AG04449 (cell line): ENCODE results near the gene TNFRSF1A.

ENCODE experiments used
- CTCF ChIA-PET: fragments of 350-600 bp; formaldehyde crosslinking; extraction: SDS; loops from one replicate; lab custom pipeline; 2021; ENCODE audit warnings: antibody characterized with exemption; lab: Yijun Ruan, JAX
- POLR2A ChIA-PET: fragments of 400-600, 350-600 bp; formaldehyde crosslinking; extraction: SDS; loops from one replicate; lab custom pipeline; 2020; ENCODE audit warnings: antibody characterized with exemption, inconsistent platforms; lab: Yijun Ruan, JAX
- DNase-seq: peaks from one replicate; pipeline ENCODE4 v3.0.0-alpha.2; 2010; ENCODE audit warnings: low read depth, low spot score
- H3K4me3 ChIP-seq: 2 replicates; pipeline ENCODE4 v1.5.1; 2011; ENCODE audit warnings: low read depth, mild to moderate bottlenecking, control low read depth, low read length
- CTCF ChIP-seq: IDR thresholded peaks from one replicate; pipeline ENCODE4 v1.5.1; 2011; ENCODE audit warnings: mild to moderate bottlenecking, moderate library complexity, low read length, control low read depth, inconsistent platforms; ENCODE audit not compliant: insufficient read depth; ENCODE audit errors: missing control alignments

The TNFRSF1A gene

GRCh38 chr12:6374786-6375160 lies 32.9 kb upstream of the TNFRSF1A start:
- H3K4me3 ChIP-seq: no peak overlapping the region
- DNase-seq: no peak
- CTCF ChIA-PET: interaction anchor here (1.2 to 1.7 kb wide), 2 partner anchors 9 to 48 kb away, joined by 4 to 11 read pairs; partner anchors contain the start of gene LTBR
- POLR2A ChIA-PET: interaction anchor here (1.0 kb wide), 1 partner anchor 9 kb away, joined by 3 read pairs; the partner anchor contains the start of gene LTBR
- no peak for TF ChIP-seq CTCF

DNA sequence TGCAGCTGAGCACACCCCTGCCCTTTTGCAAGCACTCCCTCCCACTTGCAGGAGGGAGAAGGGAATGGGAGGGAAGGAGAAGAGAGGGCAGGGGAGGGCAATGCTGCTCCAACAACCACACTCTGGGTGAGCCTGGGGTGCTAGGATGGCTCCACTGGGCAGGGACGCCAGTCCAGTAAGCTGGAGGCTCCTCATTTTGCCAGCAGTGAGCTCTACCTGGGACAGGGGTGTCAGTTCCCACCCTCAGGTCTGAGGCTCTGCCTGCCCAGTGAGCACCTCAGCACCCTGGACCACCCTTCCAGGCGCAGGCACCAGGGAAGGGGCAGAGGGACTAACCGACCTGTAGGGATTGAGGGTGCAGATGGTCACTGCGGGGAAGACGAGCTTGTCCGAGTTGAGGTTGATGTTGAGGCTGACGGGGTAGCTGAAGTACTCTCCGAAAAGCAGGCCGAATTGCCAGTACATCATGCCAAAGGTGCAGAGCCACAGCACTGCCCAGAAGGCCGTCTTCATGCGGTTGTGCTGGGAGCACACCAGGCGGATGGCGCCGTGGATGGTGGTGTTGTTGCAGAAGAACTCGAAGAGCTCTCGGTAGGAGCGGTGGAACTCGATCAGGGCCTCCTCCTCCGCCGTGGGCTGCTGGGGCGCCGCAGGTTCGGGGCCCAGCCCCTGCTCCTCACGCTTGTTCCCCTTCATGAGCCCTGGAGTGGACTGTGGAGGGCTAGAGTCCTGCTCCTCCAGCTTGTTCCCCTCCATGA lies 32.3 kb upstream of the TNFRSF1A start:
- CTCF ChIA-PET: interaction anchor here (1.2 to 1.7 kb wide), 2 partner anchors 9 to 48 kb away, joined by 4 to 11 read pairs; partner anchors contain the start of gene LTBR
- TF ChIP-seq CTCF: no peak
- no peak for DNase-seq
- H3K4me3 ChIP-seq: no peak overlapping the region
- POLR2A ChIA-PET: interaction anchor here (0.5 to 1.0 kb wide), 2 partner anchors 10 to 175 kb away, joined by 3 read pairs; partner anchors contain the start of gene LTBR

GRCh38 chr12:6373022-6373787 lies 31.3 kb upstream of the TNFRSF1A start:
- TF ChIP-seq CTCF: no peak
- H3K4me3 ChIP-seq: no peak overlapping the region
- DNase-seq: no peak
- POLR2A ChIA-PET: interaction anchor here (0.9 to 1.9 kb wide), 3 partner anchors 10 to 38 kb away, joined by 3 to 8 read pairs (median 4); partner anchors contain the start of gene LTBR
- CTCF ChIA-PET: interaction anchor here (0.7 to 1.7 kb wide), 4 partner anchors 9 to 97 kb away, joined by 3 to 11 read pairs (median 4); partner anchors contain the start of genes LTBR and VAMP1

- DNase-seq: peak; percentile 36
- no peak overlapping the region for H3K4me3 ChIP-seq
- ChIA-PET CTCF (interaction anchor here (0.7 to 1.5 kb wide), 3 partner anchors 10 to 98 kb away, joined by 3 to 4 read pairs (median 4); partner anchors contain the start of gene VAMP1), POLR2A (interaction anchor here (0.9 to 1.9 kb wide), 3 partner anchors 9 to 37 kb away, joined by 3 to 8 read pairs (median 4); partner anchors contain the start of gene LTBR)
- TF ChIP-seq CTCF: peak; percentile 13
These were observed 30.6 kb upstream of the TNFRSF1A start for GRCh38 chr12:6372403-6373003.

- TF ChIP-seq CTCF: peak; percentile 27
- CTCF ChIA-PET: interaction anchor here (0.8 to 1.5 kb wide), 4 partner anchors 13 to 95 kb away, joined by 4 read pairs; no protein-coding TSS in a partner anchor
- POLR2A ChIA-PET: interaction anchor here (1.9 kb wide), 1 partner anchor 13 kb away, joined by 8 read pairs; the partner anchor contains the start of gene LTBR
- no peak for DNase-seq
- no peak overlapping the region for H3K4me3 ChIP-seq
These were observed 29.3 kb upstream of the TNFRSF1A start for GRCh38 chr12:6370994-6371754.
